Tibial artery (tissue), 4 donors: ENCODE results near the gene ETFDH.
"Not testable (repeated sequence)": the region's sequence is repeated elsewhere in the genome, so short reads cannot be mapped to it uniquely, and the experiment has no call there.

Experiments
- DNase-seq, 2 donors: peaks; one replicate each; pipeline ENCODE4 v3.0.0-alpha.2; 2019
- H3K27ac ChIP-seq, 2 donors: fragments of 200-600 bp; sonication (generic) in 1 of 2; 1 replicate in 1 of 2; 2 replicates in 1 of 2; pipeline ENCODE4 v1.5.1; 2018 to 2019; ENCODE audit warnings: mild to moderate bottlenecking in 1 of 2
- H3K27me3 ChIP-seq, 2 donors: fragments of 200-600 bp; sonication (generic) in 1 of 2; one replicate each; pipeline versions ENCODE4 v1.5.1 to v1.6.0; 2016 to 2019
- H3K36me3 ChIP-seq, 3 donors: fragments of 200-600 bp; sonication (generic) in 2 of 3; one replicate each; pipeline ENCODE4 v1.5.1; 2016 to 2019; ENCODE audit warnings: mild to moderate bottlenecking in 2 of 3
- H3K4me1 ChIP-seq, 4 donors: fragments of 200-600 bp; sonication (generic) in 2 of 4; 1 replicate in 3 of 4; 2 replicates in 1 of 4; pipeline ENCODE4 v1.5.1; 2016 to 2019
- H3K4me3 ChIP-seq, 2 donors: fragments of 200-600 bp; sonication (generic) in 1 of 2; 1 replicate in 1 of 2; 2 replicates in 1 of 2; pipeline ENCODE4 v1.5.1; 2018 to 2019; ENCODE audit warnings: mild to moderate bottlenecking in 2 of 2
- H3K9me3 ChIP-seq, 3 donors: fragments of 200-600 bp; sonication (generic) in 1 of 3; one replicate each; pipeline ENCODE4 v1.5.1; 2016 to 2019
- CTCF ChIP-seq, 2 experiments: fragments of 200-600 bp in 1 of 2; fragments of 450-650 bp in 1 of 2; IDR thresholded peaks; one replicate each; pipeline ENCODE4 v1.5.1; 2017 to 2019; ENCODE audit warnings: antibody characterized with exemption in 2 of 2, mild to moderate bottlenecking in 1 of 2, moderate library complexity in 1 of 2
- intact Hi-C: fragments of 100-400 bp; cut with DNase I; formaldehyde crosslinking; loops from one replicate; pipeline ENCODE4 v1.15.0; 2023; ENCODE audit warnings: low total_unique reads

ETFDH gene

GRCh38 chr4:158688813-158689212, 16.7 kb downstream of the ETFDH start:
- H3K9me3 ChIP-seq = no peaks in the 10 kb centered on the region
- H3K4me3 ChIP-seq = no peak overlapping the region
- TF ChIP-seq CTCF (IDR thresholded peaks at IDR 0.05) = no peak
- intact Hi-C loops = no loop called here
- H3K4me1 ChIP-seq = no peaks in the 10 kb centered on the region
- DNase-seq = no peak
- H3K27ac ChIP-seq = no peak overlapping the region
- peaks cover 15 to 59% (median 43%) of the 10 kb centered on the region in 3 donors for H3K36me3 ChIP-seq
- no peaks in the 10 kb centered on the region for H3K27me3 ChIP-seq

GRCh38 chr4:158704274-158704673, 32.2 kb downstream of the ETFDH start:
- intact Hi-C loops = no loop called here
- H3K9me3 ChIP-seq = no peaks in the 10 kb centered on the region
- TF ChIP-seq CTCF (IDR thresholded peaks at IDR 0.05) = no peak
- H3K27ac ChIP-seq = no peak overlapping the region
- H3K4me1 ChIP-seq = no peaks in the 10 kb centered on the region
- no peak for DNase-seq
- peaks cover 51 to 67% (median 63%) of the 10 kb centered on the region in 3 donors for H3K36me3 ChIP-seq
- no peaks in the 10 kb centered on the region for H3K27me3 ChIP-seq
- no peak overlapping the region for H3K4me3 ChIP-seq

- intact Hi-C loops = no loop called here
- TF ChIP-seq CTCF (IDR thresholded peaks at IDR 0.05) = no peak
- Histone ChIP-seq H3K27ac (no peak overlapping the region), H3K4me1 (no peaks in the 10 kb centered on the region), H3K9me3 (no peaks in the 10 kb centered on the region), H3K27me3 (no peaks in the 10 kb centered on the region), H3K4me3 (no peak overlapping the region), H3K36me3 (peaks cover 68 to 87% (median 81%) of the 10 kb centered on the region in 3 donors)
- no peak for DNase-seq
These were observed 38.7 kb downstream of the ETFDH start for GRCh38 chr4:158710814-158711213.

GRCh38 chr4:158712622-158713021, 40.5 kb downstream of the ETFDH start:
- H3K9me3 ChIP-seq, H3K27ac ChIP-seq, H3K4me3 ChIP-seq, H3K27me3 ChIP-seq, H3K4me1 ChIP-seq, intact Hi-C loops, DNase-seq: not testable (repeated sequence)
- H3K36me3 ChIP-seq = peaks cover 64 to 85% (median 83%) of the 10 kb centered on the region in 3 donors

GRCh38 chr4:158714937-158715336, 42.8 kb downstream of the ETFDH start:
- intact Hi-C loops = no loop called here
- no peak for TF ChIP-seq CTCF (IDR thresholded peaks at IDR 0.05)
- Histone ChIP-seq H3K4me3 (no peak overlapping the region), H3K4me1 (no peaks in the 10 kb centered on the region), H3K36me3 (peaks cover 46 to 87% (median 77%) of the 10 kb centered on the region in 3 donors), H3K9me3 (no peaks in the 10 kb centered on the region), H3K27me3 (no peaks in the 10 kb centered on the region), H3K27ac (no peak overlapping the region)
- no peak for DNase-seq

GRCh38 chr4:158715802-158716201, 43.7 kb downstream of the ETFDH start:
- no peaks in the 10 kb centered on the region for H3K27me3 ChIP-seq
- no peak overlapping the region for H3K4me3 ChIP-seq
- H3K36me3 ChIP-seq = peaks cover 46 to 83% (median 73%) of the 10 kb centered on the region in 3 donors
- H3K4me1 ChIP-seq = no peaks in the 10 kb centered on the region
- H3K9me3 ChIP-seq = no peaks in the 10 kb centered on the region
- no peak overlapping the region for H3K27ac ChIP-seq
- intact Hi-C loops = no loop called here
- no peak for TF ChIP-seq CTCF (IDR thresholded peaks at IDR 0.05)
- no peak for DNase-seq
